Measurements from ENCODE around the gene HPSE.

DNA sequence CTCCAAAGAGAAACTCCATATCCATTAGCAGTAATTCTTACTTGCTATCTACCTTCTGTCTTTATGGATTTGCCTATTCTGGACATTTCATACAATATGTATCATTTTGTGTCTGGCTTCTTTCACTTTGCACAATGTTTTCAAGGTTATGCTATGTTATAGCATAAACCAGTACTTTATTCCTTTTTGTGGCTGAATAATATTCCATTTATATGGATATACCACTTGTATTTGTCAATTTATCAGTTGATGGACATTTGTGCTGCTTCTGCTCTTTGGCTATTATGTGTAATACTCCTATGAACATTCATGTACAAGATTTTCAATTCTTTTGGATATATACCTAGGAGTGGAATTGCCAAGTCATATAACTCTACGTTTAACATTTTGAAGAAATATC is 18.9 kb upstream of the HPSE start:
- TF ChIP-seq, protein P1, sequence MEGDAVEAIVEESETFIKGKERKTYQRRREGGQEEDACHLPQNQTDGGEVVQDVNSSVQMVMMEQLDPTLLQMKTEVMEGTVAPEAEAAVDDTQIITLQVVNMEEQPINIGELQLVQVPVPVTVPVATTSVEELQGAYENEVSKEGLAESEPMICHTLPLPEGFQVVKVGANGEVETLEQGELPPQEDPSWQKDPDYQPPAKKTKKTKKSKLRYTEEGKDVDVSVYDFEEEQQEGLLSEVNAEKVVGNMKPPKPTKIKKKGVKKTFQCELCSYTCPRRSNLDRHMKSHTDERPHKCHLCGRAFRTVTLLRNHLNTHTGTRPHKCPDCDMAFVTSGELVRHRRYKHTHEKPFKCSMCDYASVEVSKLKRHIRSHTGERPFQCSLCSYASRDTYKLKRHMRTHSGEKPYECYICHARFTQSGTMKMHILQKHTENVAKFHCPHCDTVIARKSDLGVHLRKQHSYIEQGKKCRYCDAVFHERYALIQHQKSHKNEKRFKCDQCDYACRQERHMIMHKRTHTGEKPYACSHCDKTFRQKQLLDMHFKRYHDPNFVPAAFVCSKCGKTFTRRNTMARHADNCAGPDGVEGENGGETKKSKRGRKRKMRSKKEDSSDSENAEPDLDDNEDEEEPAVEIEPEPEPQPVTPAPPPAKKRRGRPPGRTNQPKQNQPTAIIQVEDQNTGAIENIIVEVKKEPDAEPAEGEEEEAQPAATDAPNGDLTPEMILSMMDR (IDR thresholded peaks at IDR 0.05; ENCODE audit: extremely low read depth in 1 of 2, insufficient read depth in 1 of 2, low read depth in 1 of 2, low read length in 2 of 2): no peak
- TF ChIP-seq POLR2AphosphoS5 (IDR thresholded peaks at IDR 0.05; ENCODE audit: insufficient read depth, low read depth, low read length) (no peak), EZH2 (IDR thresholded peaks at IDR 0.05; ENCODE audit: borderline replicate concordance, low read depth, low read length, severe bottlenecking) (no peak)
- TF ChIP-seq, protein P2, sequence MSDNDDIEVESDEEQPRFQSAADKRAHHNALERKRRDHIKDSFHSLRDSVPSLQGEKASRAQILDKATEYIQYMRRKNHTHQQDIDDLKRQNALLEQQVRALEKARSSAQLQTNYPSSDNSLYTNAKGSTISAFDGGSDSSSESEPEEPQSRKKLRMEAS (IDR thresholded peaks at IDR 0.05; ENCODE audit: insufficient read depth, insufficient read length): no peak
